Mesendoderm (in vitro differentiated cells): Measurements from ENCODE around the gene RASL10B.

Experiments
- DNase-seq: peaks from one replicate; pipeline ENCODE4 v3.0.0; 2013
- H2AK5ac ChIP-seq: 2 replicates; pipeline ENCODE4 v1.6.1; 2013; ENCODE audit warnings: low read length, inconsistent platforms
- H2BK120ac ChIP-seq: 2 replicates; pipeline ENCODE4 v1.6.1; 2013; ENCODE audit warnings: low read depth, mild to moderate bottlenecking, low read length, moderate library complexity, mixed read lengths
- H2BK15ac ChIP-seq: replicated peaks from 2 replicates; pipeline ENCODE4 v1.6.1; 2013; ENCODE audit warnings: low read depth, mild to moderate bottlenecking, moderate library complexity
- H2BK5ac ChIP-seq: 2 replicates; pipeline ENCODE4 v1.6.1; 2013; ENCODE audit warnings: low read length, inconsistent platforms
- H3K18ac ChIP-seq: 2 replicates; pipeline ENCODE4 v1.6.1; 2013; ENCODE audit warnings: mild to moderate bottlenecking, low read length, mixed read lengths
- H3K23ac ChIP-seq: one replicate; pipeline ENCODE4 v1.6.1; 2013; ENCODE audit warnings: low read length
- H3K27ac ChIP-seq: 2 replicates; pipeline ENCODE4 v1.5.1; 2013; ENCODE audit warnings: low read depth, mild to moderate bottlenecking, inconsistent platforms, low read length, moderate library complexity
- H3K27me3 ChIP-seq: 2 replicates; pipeline ENCODE4 v1.6.1; 2013; ENCODE audit warnings: low read length, control low read depth, mild to moderate bottlenecking, inconsistent platforms; ENCODE audit not compliant: insufficient read depth, poor library complexity
- H3K36me3 ChIP-seq: 2 replicates; pipeline ENCODE4 v1.6.1; 2013; ENCODE audit warnings: low read length, inconsistent platforms; ENCODE audit not compliant: control insufficient read depth, insufficient read depth
- H3K4ac ChIP-seq: one replicate; pipeline ENCODE4 v1.6.1; 2013; ENCODE audit warnings: low read depth, mild to moderate bottlenecking, low read length, moderate library complexity
- H3K4me1 ChIP-seq: 2 replicates; pipeline ENCODE4 v1.6.1; 2013; ENCODE audit warnings: low read depth, low read length, inconsistent platforms; ENCODE audit not compliant: control insufficient read depth
- H3K4me2 ChIP-seq: 2 replicates; pipeline ENCODE4 v1.6.1; 2013; ENCODE audit warnings: low read length
- H3K4me3 ChIP-seq: 2 replicates; pipeline ENCODE4 v1.5.1; 2013; ENCODE audit warnings: mild to moderate bottlenecking, low read length
- H3K56ac ChIP-seq: one replicate; pipeline ENCODE4 v1.6.1; 2013; ENCODE audit warnings: low read length
- H3K79me1 ChIP-seq: 2 replicates; pipeline ENCODE4 v1.6.1; 2013; ENCODE audit warnings: low read length, inconsistent platforms
- H3K79me2 ChIP-seq: 2 replicates; pipeline ENCODE4 v1.6.1; 2013; ENCODE audit warnings: mild to moderate bottlenecking, low read length; ENCODE audit not compliant: control insufficient read depth, insufficient read depth
- H3K9ac ChIP-seq: 2 replicates; pipeline ENCODE4 v1.6.1; 2013; ENCODE audit warnings: low read length, inconsistent platforms
- H4K5ac ChIP-seq: one replicate; pipeline ENCODE4 v1.6.1; 2013; ENCODE audit warnings: low read length
- H4K8ac ChIP-seq: one replicate; pipeline ENCODE4 v1.6.1; 2013; ENCODE audit warnings: low read depth, mild to moderate bottlenecking, control low read depth, low read length, moderate library complexity
- WGBS: extraction: QIAGEN DNeasy Blood & Tissue Kit; methylation state at CpG from one replicate; pipeline ENCODE4 v1.1.7; 2013; ENCODE audit warnings: low lambda C conversion rate, missing lambda C conversion rate; ENCODE audit not compliant: insufficient coverage; ENCODE audit errors: extremely low coverage; 5-methylcytosine and 5-hydroxymethylcytosine counted together

Gene RASL10B

GRCh38 chr17:35744830-35745229, 13.4 kb downstream of the RASL10B start:
- Histone ChIP-seq H3K27ac (no peak overlapping the region), H3K79me1 (no peaks in the 10 kb centered on the region), H3K79me2 (no peaks in the 10 kb centered on the region), H3K18ac (no peak overlapping the region), H2BK5ac (no peak overlapping the region), H2BK120ac (no peak overlapping the region), H3K4ac (no peak overlapping the region), H3K36me3 (no peaks in the 10 kb centered on the region), H3K56ac (no peak overlapping the region), H3K4me2 (no peak overlapping the region), H2AK5ac (no peak overlapping the region), H2BK15ac (no peak overlapping the region), H3K27me3 (peaks cover 11% of the 10 kb centered on the region), H3K9ac (no peak overlapping the region), H3K4me1 (no peaks in the 10 kb centered on the region), H4K8ac (no peak overlapping the region), H3K4me3 (no peak overlapping the region), H3K23ac (no peak overlapping the region), H4K5ac (no peak overlapping the region)
- no CpG with 5 or more reads among the region's 8 CpGs for WGBS
- DNase-seq = no peak

DNA sequence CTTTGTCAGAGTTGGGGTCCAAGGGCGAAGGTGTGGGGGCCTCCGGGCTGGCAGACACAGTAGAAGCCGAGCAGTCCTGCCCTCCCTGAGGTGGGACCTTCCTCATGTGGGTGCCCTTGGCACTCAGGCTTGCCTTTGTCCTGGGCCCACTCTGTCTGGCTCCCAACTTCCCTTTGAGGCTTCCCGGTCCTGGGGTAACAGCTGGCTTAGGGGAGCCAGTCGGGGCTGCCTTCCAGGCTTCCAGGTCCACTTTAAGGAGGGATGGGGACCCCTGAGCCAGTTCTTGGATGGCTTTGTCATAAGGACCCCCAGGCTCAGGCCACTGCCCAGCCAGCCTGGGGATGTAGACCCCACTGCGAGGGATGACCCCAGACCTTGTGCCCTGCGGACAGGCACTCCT, 13.8 kb downstream of the RASL10B start:
- H3K9ac ChIP-seq = no peak overlapping the region
- no peak overlapping the region for H2BK120ac ChIP-seq
- H3K79me1 ChIP-seq = no peaks in the 10 kb centered on the region
- H3K4me1 ChIP-seq = no peaks in the 10 kb centered on the region
- no peak overlapping the region for H3K27ac ChIP-seq
- WGBS = no CpG with 5 or more reads among the region's 7 CpGs
- no peak overlapping the region for H3K18ac ChIP-seq
- no peak overlapping the region for H4K8ac ChIP-seq
- no peaks in the 10 kb centered on the region for H3K36me3 ChIP-seq
- no peak overlapping the region for H3K23ac ChIP-seq
- H3K79me2 ChIP-seq = no peaks in the 10 kb centered on the region
- no peak overlapping the region for H4K5ac ChIP-seq
- DNase-seq = no peak
- no peak overlapping the region for H3K4me3 ChIP-seq
- H3K56ac ChIP-seq = no peak overlapping the region
- no peak overlapping the region for H2BK5ac ChIP-seq
- H3K4ac ChIP-seq = no peak overlapping the region
- H3K27me3 ChIP-seq = peaks cover 11% of the 10 kb centered on the region
- no peak overlapping the region for H2AK5ac ChIP-seq
- H2BK15ac ChIP-seq = no peak overlapping the region
- no peak overlapping the region for H3K4me2 ChIP-seq

GRCh38 chr17:35745749-35746320, 14.4 kb downstream of the RASL10B start:
- no peaks in the 10 kb centered on the region for H3K4me1 ChIP-seq
- H3K79me2 ChIP-seq = no peaks in the 10 kb centered on the region
- H2BK120ac ChIP-seq = no peak overlapping the region
- no peak overlapping the region for H3K23ac ChIP-seq
- H3K27me3 ChIP-seq = peaks cover 5% of the 10 kb centered on the region
- H3K4ac ChIP-seq = no peak overlapping the region
- H3K56ac ChIP-seq = no peak overlapping the region
- H3K18ac ChIP-seq = no peak overlapping the region
- H3K36me3 ChIP-seq = no peaks in the 10 kb centered on the region
- no peak overlapping the region for H3K9ac ChIP-seq
- no peak overlapping the region for H3K4me2 ChIP-seq
- H2BK5ac ChIP-seq = no peak overlapping the region
- H3K27ac ChIP-seq = no peak overlapping the region
- no peak for DNase-seq
- H2AK5ac ChIP-seq = no peak overlapping the region
- no peak overlapping the region for H2BK15ac ChIP-seq
- no peak overlapping the region for H4K5ac ChIP-seq
- no CpG with 5 or more reads among the region's 15 CpGs for WGBS
- no peak overlapping the region for H3K4me3 ChIP-seq
- no peak overlapping the region for H4K8ac ChIP-seq
- H3K79me1 ChIP-seq = no peaks in the 10 kb centered on the region

GRCh38 chr17:35747540-35748017, 16.1 kb downstream of the RASL10B start:
- H3K4me2 ChIP-seq = no peak overlapping the region
- H3K4me1 ChIP-seq = no peaks in the 10 kb centered on the region
- no CpG with 5 or more reads among the region's 12 CpGs for WGBS
- no peak overlapping the region for H3K9ac ChIP-seq
- H2BK120ac ChIP-seq = no peak overlapping the region
- H3K56ac ChIP-seq = peak overlapping the region; percentile 25
- no peak overlapping the region for H2BK15ac ChIP-seq
- no peak overlapping the region for H3K18ac ChIP-seq
- no peaks in the 10 kb centered on the region for H3K36me3 ChIP-seq
- no peaks in the 10 kb centered on the region for H3K79me2 ChIP-seq
- no peak overlapping the region for H4K5ac ChIP-seq
- no peak overlapping the region for H2BK5ac ChIP-seq
- no peaks in the 10 kb centered on the region for H3K27me3 ChIP-seq
- H2AK5ac ChIP-seq = no peak overlapping the region
- no peak overlapping the region for H3K4me3 ChIP-seq
- no peak overlapping the region for H3K4ac ChIP-seq
- H3K79me1 ChIP-seq = no peaks in the 10 kb centered on the region
- H3K23ac ChIP-seq = no peak overlapping the region
- H4K8ac ChIP-seq = no peak overlapping the region
- DNase-seq = peak; percentile 85
- no peak overlapping the region for H3K27ac ChIP-seq

DNA sequence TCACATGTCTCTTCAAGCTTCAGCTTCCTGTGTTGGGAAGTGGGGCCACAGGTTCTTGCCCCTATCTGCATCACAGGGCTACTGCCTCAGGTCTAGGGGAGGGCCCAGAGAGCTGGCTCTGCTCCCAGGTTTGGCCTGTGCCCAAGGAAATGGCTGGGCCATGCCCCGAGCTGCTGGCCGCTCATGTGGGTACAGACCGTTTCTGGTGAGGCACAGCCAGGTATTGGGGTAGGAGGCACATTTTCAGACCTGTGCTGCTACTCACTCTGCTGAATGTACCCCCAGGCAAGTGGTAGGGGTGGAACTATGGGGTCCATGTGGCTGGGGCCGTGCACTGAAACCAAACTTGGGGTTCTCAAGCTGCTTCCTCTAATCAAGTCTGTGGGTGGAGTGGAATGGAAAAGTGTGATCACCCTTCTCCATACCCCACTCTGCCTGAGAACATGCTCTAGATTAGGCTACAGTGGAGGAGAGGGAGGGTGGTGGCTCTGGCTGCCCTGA, 17.0 kb downstream of the RASL10B start:
- Histone ChIP-seq H3K36me3 (no peaks in the 10 kb centered on the region), H2BK5ac (no peak overlapping the region), H2AK5ac (no peak overlapping the region), H3K27me3 (no peaks in the 10 kb centered on the region), H3K4ac (no peak overlapping the region), H3K4me3 (no peak overlapping the region), H4K5ac (no peak overlapping the region), H3K79me2 (no peaks in the 10 kb centered on the region), H3K27ac (no peak overlapping the region), H3K4me2 (no peak overlapping the region), H3K23ac (no peak overlapping the region), H4K8ac (no peak overlapping the region), H2BK15ac (no peak overlapping the region), H2BK120ac (no peak overlapping the region), H3K4me1 (no peaks in the 10 kb centered on the region), H3K79me1 (no peaks in the 10 kb centered on the region), H3K56ac (no peak overlapping the region), H3K9ac (no peak overlapping the region), H3K18ac (no peak overlapping the region)
- no CpG with 5 or more reads among the region's 4 CpGs for WGBS
- no peak for DNase-seq

GRCh38 chr17:35748979-35749378, 17.5 kb downstream of the RASL10B start:
- Histone ChIP-seq H3K18ac (no peak overlapping the region), H4K5ac (no peak overlapping the region), H2AK5ac (no peak overlapping the region), H3K4me1 (no peaks in the 10 kb centered on the region), H3K79me2 (no peaks in the 10 kb centered on the region), H3K9ac (no peak overlapping the region), H3K56ac (no peak overlapping the region), H2BK5ac (no peak overlapping the region), H3K4ac (no peak overlapping the region), H2BK15ac (no peak overlapping the region), H3K23ac (no peak overlapping the region), H3K27ac (no peak overlapping the region), H3K79me1 (no peaks in the 10 kb centered on the region), H3K4me2 (no peak overlapping the region), H3K27me3 (no peaks in the 10 kb centered on the region), H2BK120ac (no peak overlapping the region), H3K36me3 (no peaks in the 10 kb centered on the region), H4K8ac (no peak overlapping the region), H3K4me3 (no peak overlapping the region)
- no CpG with 5 or more reads among the region's 6 CpGs for WGBS
- DNase-seq = no peak
